ENCODE measurements around the gene FOXO3.
"Not testable (repeated sequence)": the region's sequence is repeated elsewhere in the genome, so short reads cannot be mapped to it uniquely, and the experiment has no call there.

FOXO3 gene

GRCh38 chr6:108556250-108556649 lies 4.5 kb upstream of the FOXO3 start:
- no peak for DNase-seq

GRCh38 chr6:108556866-108557493 lies 3.7 kb upstream of the FOXO3 start:
- DNase-seq, result no peak

- peak; percentile 78 to 85 for DNase-seq
Measured at GRCh38 chr6:108557494-108558371, 3.0 kb upstream of the FOXO3 start.

- DNase-seq, result peak; percentile 98
Measured at GRCh38 chr6:108558372-108559096, 2.2 kb upstream of the FOXO3 start.

- peak; percentile 97 to 98 for DNase-seq
Measured at GRCh38 chr6:108559097-108559883, 1.4 kb upstream of the FOXO3 start.

GRCh38 chr6:108559884-108560462 lies 744 bp upstream of the FOXO3 start:
- peak in 1 of 2 experiments; percentile 59 for DNase-seq

- DNase-seq, result not testable (repeated sequence)
Measured at GRCh38 chr6:108561309-108561647, 561 bp downstream of the FOXO3 start.

GRCh38 chr6:108561742-108562502 lies 1.2 kb downstream of the FOXO3 start:
- no peak for DNase-seq

GRCh38 chr6:108562503-108562993 lies 1.8 kb downstream of the FOXO3 start:
- DNase-seq, result peak; percentile 89 to 91

GRCh38 chr6:108563292-108563691 lies 2.6 kb downstream of the FOXO3 start:
- no peak for DNase-seq

- no peak for DNase-seq
Measured at GRCh38 chr6:108564178-108564577, 3.5 kb downstream of the FOXO3 start.

GRCh38 chr6:108565091-108565766 lies 4.5 kb downstream of the FOXO3 start:
- DNase-seq, result peak; percentile 75 to 76

- DNase-seq, result peak; percentile 100
Measured at GRCh38 chr6:108565893-108566292, 5.2 kb downstream of the FOXO3 start.

- DNase-seq, result no peak
Measured at GRCh38 chr6:108566406-108566805, 5.7 kb downstream of the FOXO3 start.

- DNase-seq, result no peak
Measured at GRCh38 chr6:108568101-108568500, 7.4 kb downstream of the FOXO3 start.

GRCh38 chr6:108568551-108569305 lies 8.0 kb downstream of the FOXO3 start:
- no peak for DNase-seq

- DNase-seq, result peak; percentile 25 to 39
Measured at GRCh38 chr6:108570517-108570916, 9.8 kb downstream of the FOXO3 start.

- DNase-seq, result no peak
Measured at GRCh38 chr6:108574457-108575141, 13.9 kb downstream of the FOXO3 start.

- no peak for DNase-seq
Measured at GRCh38 chr6:108575905-108576494, 15.3 kb downstream of the FOXO3 start.

Measured in AML-193 (cell line).